Nephron progenitor cell (in vitro differentiated cells): ENCODE measurements around the gene TMTC2.

Experiments used
- DNase-seq: peaks from one replicate; pipeline ENCODE4 v3.0.0; 2021
- H3K27ac Mint-ChIP-seq: 2 replicates; pipeline ENCODE4 v1.8.0; 2021; ENCODE audit warnings: mild to moderate bottlenecking, moderate library complexity, mixed read lengths
- H3K27me3 Mint-ChIP-seq: 2 replicates; pipeline ENCODE4 v1.8.0; 2021; ENCODE audit warnings: mild to moderate bottlenecking, low read depth, mixed read lengths; ENCODE audit not compliant: poor library complexity
- H3K36me3 Mint-ChIP-seq: 2 replicates; pipeline ENCODE4 v1.8.0; 2021; ENCODE audit warnings: low read depth, mixed read lengths
- H3K4me1 Mint-ChIP-seq: 2 replicates; pipeline ENCODE4 v1.8.0; 2021; ENCODE audit warnings: mixed read lengths
- H3K4me3 Mint-ChIP-seq: 2 replicates; pipeline ENCODE4 v1.8.0; 2021; ENCODE audit warnings: mild to moderate bottlenecking, moderate library complexity, mixed read lengths
- H3K9me3 Mint-ChIP-seq: 2 replicates; pipeline ENCODE4 v1.8.0; 2021; ENCODE audit warnings: mild to moderate bottlenecking, moderate library complexity, mixed read lengths
- TF ChIP-seq, protein P1 (sequence below): fragments of 200-600 bp; sonication (generic); IDR thresholded peaks from 2 replicates; pipeline ENCODE4 v1.5.0; 2021; ENCODE audit warnings: antibody characterized with exemption

The TMTC2 gene

DNA sequence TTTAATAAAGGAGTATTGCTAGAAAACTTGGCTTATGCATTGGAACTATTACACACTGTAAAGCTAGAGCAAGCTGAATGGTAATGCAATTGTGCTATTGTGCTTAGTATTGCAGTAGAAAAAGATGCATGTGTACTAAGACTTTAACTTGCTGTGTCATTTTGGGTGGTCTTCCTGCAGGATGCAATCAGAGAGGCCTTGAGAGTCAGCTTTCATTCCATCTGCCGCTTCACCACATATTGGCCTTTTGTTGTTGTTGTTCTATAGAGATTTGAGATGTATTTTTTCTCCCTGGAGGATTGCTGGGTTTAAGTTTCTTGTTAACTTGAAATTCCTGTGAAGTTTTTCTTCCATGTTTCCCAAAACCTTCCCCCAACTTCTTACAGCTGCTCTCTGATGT is 449.7 kb downstream of the TMTC2 start:
- peaks cover 18% of the 10 kb centered on the region for H3K36me3 Mint-ChIP-seq
- H3K27ac Mint-ChIP-seq: peak overlapping the region; percentile 1
- H3K27me3 Mint-ChIP-seq: no peaks in the 10 kb centered on the region
- no peak overlapping the region for H3K4me3 Mint-ChIP-seq
- peaks cover 22% of the 10 kb centered on the region for H3K9me3 Mint-ChIP-seq
- no peak for DNase-seq
- H3K4me1 Mint-ChIP-seq: peaks cover 38% of the 10 kb centered on the region
- TF ChIP-seq, protein P1, sequence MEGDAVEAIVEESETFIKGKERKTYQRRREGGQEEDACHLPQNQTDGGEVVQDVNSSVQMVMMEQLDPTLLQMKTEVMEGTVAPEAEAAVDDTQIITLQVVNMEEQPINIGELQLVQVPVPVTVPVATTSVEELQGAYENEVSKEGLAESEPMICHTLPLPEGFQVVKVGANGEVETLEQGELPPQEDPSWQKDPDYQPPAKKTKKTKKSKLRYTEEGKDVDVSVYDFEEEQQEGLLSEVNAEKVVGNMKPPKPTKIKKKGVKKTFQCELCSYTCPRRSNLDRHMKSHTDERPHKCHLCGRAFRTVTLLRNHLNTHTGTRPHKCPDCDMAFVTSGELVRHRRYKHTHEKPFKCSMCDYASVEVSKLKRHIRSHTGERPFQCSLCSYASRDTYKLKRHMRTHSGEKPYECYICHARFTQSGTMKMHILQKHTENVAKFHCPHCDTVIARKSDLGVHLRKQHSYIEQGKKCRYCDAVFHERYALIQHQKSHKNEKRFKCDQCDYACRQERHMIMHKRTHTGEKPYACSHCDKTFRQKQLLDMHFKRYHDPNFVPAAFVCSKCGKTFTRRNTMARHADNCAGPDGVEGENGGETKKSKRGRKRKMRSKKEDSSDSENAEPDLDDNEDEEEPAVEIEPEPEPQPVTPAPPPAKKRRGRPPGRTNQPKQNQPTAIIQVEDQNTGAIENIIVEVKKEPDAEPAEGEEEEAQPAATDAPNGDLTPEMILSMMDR: no peak

DNA sequence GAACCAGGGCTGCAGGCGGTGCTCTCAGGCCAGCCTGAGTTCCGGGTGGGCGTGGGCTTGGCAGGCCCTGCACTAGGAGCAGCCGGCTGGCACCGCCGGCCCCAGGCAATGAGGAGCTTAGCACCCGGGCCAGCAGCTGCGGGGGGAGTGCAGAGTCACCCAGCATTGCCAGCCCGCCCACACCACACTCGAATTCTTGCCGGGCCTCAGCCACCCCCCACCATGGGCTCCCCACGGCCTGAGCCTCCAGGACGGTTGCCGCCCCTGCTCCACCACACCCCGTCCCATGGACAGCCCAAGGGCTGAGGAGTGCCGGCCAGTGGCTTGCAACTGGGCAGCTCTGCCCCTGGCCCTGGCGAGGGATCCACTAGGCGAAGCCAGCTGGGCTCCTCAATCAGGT is 453.4 kb downstream of the TMTC2 start:
- Mint-ChIP-seq H3K4me1 (peaks cover 18% of the 10 kb centered on the region), H3K9me3 (peaks cover 32% of the 10 kb centered on the region), H3K27ac (no peak overlapping the region), H3K4me3 (no peak overlapping the region), H3K27me3 (no peaks in the 10 kb centered on the region), H3K36me3 (peaks cover 21% of the 10 kb centered on the region)
- DNase-seq: no peak
- TF ChIP-seq, protein P1: no peak

DNA sequence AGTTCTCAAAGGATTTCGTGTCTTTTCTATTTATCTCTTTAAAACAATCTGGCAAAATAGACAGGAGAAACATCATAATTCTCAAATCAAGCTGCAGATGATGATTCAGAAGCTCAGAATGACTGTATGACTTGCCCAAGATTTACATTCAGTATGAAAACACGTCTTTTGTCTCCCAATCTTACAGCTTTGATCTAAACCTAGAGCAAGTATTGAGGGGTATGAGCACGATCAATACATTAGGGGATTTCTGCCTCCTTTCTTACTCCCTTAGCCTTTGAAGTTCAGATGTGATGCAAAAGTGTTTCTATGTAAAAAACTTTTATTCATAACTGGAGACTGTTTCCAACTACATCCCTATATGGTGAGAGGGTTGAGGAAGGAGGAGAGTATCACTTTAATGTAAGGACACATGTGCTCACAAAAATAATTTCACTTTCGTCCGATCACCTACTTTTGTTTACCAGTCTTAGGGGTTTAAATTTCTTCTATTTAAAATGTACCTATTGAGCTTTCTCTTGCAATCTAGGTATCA is 454.8 kb downstream of the TMTC2 start:
- no peak for DNase-seq
- TF ChIP-seq, protein P1: no peak
- Mint-ChIP-seq H3K4me1 (peaks cover 4% of the 10 kb centered on the region), H3K27ac (no peak overlapping the region), H3K9me3 (peaks cover 32% of the 10 kb centered on the region), H3K4me3 (no peak overlapping the region), H3K27me3 (peaks cover 4% of the 10 kb centered on the region), H3K36me3 (peaks cover 21% of the 10 kb centered on the region)

DNA sequence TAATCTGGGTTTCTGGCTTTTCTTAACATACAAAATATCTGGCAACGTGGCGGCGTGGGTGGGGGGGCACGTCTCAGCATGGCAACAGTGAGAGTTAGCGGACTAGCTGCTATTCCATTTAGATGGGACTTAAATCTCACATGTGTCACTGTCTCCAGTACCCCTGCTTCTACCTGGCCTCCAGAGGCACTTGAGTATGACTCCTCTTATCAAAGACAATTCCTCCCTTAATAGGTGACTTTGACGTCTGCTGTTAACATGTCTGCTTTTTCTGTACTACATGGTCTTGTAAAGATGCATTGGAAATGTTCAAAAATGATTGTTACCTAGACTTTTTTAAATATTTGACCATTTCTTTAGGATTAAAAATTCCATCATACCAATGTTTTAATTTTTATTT is 456.2 kb downstream of the TMTC2 start:
- no peak overlapping the region for H3K27ac Mint-ChIP-seq
- H3K36me3 Mint-ChIP-seq: peaks cover 21% of the 10 kb centered on the region
- TF ChIP-seq, protein P1: no peak
- no peaks in the 10 kb centered on the region for H3K4me1 Mint-ChIP-seq
- H3K9me3 Mint-ChIP-seq: peaks cover 32% of the 10 kb centered on the region
- H3K27me3 Mint-ChIP-seq: peaks cover 4% of the 10 kb centered on the region
- no peak overlapping the region for H3K4me3 Mint-ChIP-seq
- no peak for DNase-seq

DNA sequence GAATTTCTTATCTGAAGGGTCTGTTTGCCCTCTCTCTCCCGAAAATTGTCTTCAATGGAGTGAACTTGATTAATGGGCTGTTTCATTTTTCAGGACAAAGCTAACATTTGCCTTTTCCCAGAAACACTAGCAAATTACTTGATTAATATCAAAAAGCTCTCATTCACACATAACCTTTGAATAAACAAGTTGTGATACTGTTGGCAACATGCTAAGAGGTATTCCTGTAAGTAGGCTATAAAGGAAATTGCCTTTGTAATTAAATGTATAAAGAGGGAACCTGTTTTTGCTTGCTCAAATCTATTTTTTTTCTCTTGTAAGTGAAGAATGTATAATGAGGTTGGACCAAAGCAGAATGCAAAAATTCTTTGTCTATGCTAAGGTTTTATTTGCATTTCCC is 457.2 kb downstream of the TMTC2 start:
- Mint-ChIP-seq H3K4me1 (no peaks in the 10 kb centered on the region), H3K36me3 (peaks cover 21% of the 10 kb centered on the region), H3K4me3 (no peak overlapping the region), H3K9me3 (peaks cover 32% of the 10 kb centered on the region), H3K27me3 (peaks cover 4% of the 10 kb centered on the region), H3K27ac (no peak overlapping the region)
- DNase-seq: no peak
- TF ChIP-seq, protein P1: no peak

DNA sequence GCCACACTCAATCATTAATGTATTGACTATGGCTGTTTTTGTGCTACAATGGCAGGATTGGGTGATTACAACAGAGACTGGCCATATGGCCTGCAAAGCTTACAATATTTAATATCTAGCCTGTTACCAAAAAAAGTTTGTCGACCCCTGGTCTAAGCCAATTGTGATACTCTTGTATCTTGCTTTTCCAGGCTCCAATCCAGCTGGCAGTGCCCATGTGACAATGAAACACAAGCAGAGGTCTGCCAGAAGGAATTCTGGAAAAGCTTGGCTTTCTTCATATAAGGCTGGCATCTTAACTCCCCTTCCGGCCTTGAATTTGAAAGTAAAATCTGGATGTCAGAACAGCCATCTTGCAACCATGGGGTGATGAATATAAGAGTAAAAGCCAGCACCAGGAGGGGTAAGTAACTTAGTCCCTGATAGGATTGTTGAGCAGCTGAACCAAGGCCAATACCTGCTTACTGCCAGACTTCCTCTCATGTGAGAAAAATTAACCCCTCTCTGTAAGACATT is 458.7 kb downstream of the TMTC2 start:
- peaks cover 4% of the 10 kb centered on the region for H3K27me3 Mint-ChIP-seq

More for the DNA sequence above, 458.7 kb downstream of the TMTC2 start:
- no peaks in the 10 kb centered on the region for H3K4me1 Mint-ChIP-seq
- no peak overlapping the region for H3K4me3 Mint-ChIP-seq
- H3K36me3 Mint-ChIP-seq: peaks cover 15% of the 10 kb centered on the region
- TF ChIP-seq, protein P1: no peak
- peaks cover 20% of the 10 kb centered on the region for H3K9me3 Mint-ChIP-seq
- H3K27ac Mint-ChIP-seq: no peak overlapping the region
- no peak for DNase-seq
